Renal cortical epithelial cell (primary cell): Measurements from ENCODE around the gene FGFRL1. TPM values are rescaled to one million over a fixed set of nuclear protein-coding genes. Genes with fewer than 3 reads are reported as not detected.

Source experiments
- DNase-seq: peaks from one replicate; pipeline ENCODE4 v3.0.0-alpha.2; 2011; ENCODE audit warnings: low read depth
- total RNA-seq: library from RNA; depleted of rRNA; stranded (reverse); fragments of >200 nt; gene quantifications from 2 replicates; pipeline ENCODE4 v1.2.3, GENCODE V29; 2014

Gene FGFRL1
- total RNA-seq, 1 donor from 2014 or later = 48.5 TPM

- DNase-seq = no peak
Observed at GRCh38 chr4:1006856-1007255, 4.6 kb upstream of the FGFRL1 start.

GRCh38 chr4:1008840-1009541 lies 2.4 kb upstream of the FGFRL1 start:
- DNase-seq = no peak

- DNase-seq = no peak
Observed at GRCh38 chr4:1009542-1010394, 1.7 kb upstream of the FGFRL1 start.

GRCh38 chr4:1010395-1011021 lies 918 bp upstream of the FGFRL1 start:
- peak; percentile 72 for DNase-seq

- no peak for DNase-seq
Observed at GRCh38 chr4:1011666-1012033, 224 bp downstream of the FGFRL1 start.

GRCh38 chr4:1012034-1012739 lies 761 bp downstream of the FGFRL1 start:
- DNase-seq = peak; percentile 11

GRCh38 chr4:1013225-1014073 lies 2.0 kb downstream of the FGFRL1 start:
- no peak for DNase-seq

GRCh38 chr4:1014291-1015167 lies 3.1 kb downstream of the FGFRL1 start:
- DNase-seq = no peak

- no peak for DNase-seq
Observed at GRCh38 chr4:1015179-1015578, 3.8 kb downstream of the FGFRL1 start.

GRCh38 chr4:1015746-1016145 lies 4.3 kb downstream of the FGFRL1 start:
- no peak for DNase-seq

- DNase-seq = no peak
Observed at GRCh38 chr4:1017211-1017610, 5.8 kb downstream of the FGFRL1 start.

GRCh38 chr4:1017706-1018105 lies 6.3 kb downstream of the FGFRL1 start:
- DNase-seq = no peak

- DNase-seq = no peak
Observed at GRCh38 chr4:1018147-1019020, 7.0 kb downstream of the FGFRL1 start.

- no peak for DNase-seq
Observed at GRCh38 chr4:1019320-1019719, 7.9 kb downstream of the FGFRL1 start.

- no peak for DNase-seq
Observed at GRCh38 chr4:1019729-1020470, 8.5 kb downstream of the FGFRL1 start.

- no peak for DNase-seq
Observed at GRCh38 chr4:1021386-1022050, 10.1 kb downstream of the FGFRL1 start.

- DNase-seq = no peak
Observed at GRCh38 chr4:1022051-1022738, 10.8 kb downstream of the FGFRL1 start.
